NCI-H345 treated with DMSO at 0.1 percent for 48 hours (cell line): ENCODE results near the gene TPST2.

Experiments
- DNase-seq: peaks from one replicate; lab custom pipeline; 2025; ENCODE audit not compliant: unreplicated experiment; lab: John Stamatoyannopoulos, UW

The TPST2 gene

GRCh38 chr22:26503758-26504157 is 86.2 kb downstream of the TPST2 start:
- DNase-seq: no peak

- no peak for DNase-seq
Observed at GRCh38 chr22:26502688-26503561, 87.0 kb downstream of the TPST2 start.

- no peak for DNase-seq
Observed at GRCh38 chr22:26501996-26502395, 87.9 kb downstream of the TPST2 start.

GRCh38 chr22:26499188-26499703 is 90.7 kb downstream of the TPST2 start:
- no peak for DNase-seq

GRCh38 chr22:26496456-26496855 is 93.5 kb downstream of the TPST2 start:
- no peak for DNase-seq

GRCh38 chr22:26494506-26494905 is 95.4 kb downstream of the TPST2 start:
- no peak for DNase-seq

GRCh38 chr22:26492220-26492619 is 97.7 kb downstream of the TPST2 start:
- DNase-seq: no peak

- no peak for DNase-seq
Observed at GRCh38 chr22:26489447-26490036, 100.4 kb downstream of the TPST2 start.

GRCh38 chr22:26487996-26488395 is 101.9 kb downstream of the TPST2 start:
- DNase-seq: no peak

- DNase-seq: no peak
Observed at GRCh38 chr22:26486394-26486793, 103.5 kb downstream of the TPST2 start.

- DNase-seq: no peak
Observed at GRCh38 chr22:26485806-26486390, 104.0 kb downstream of the TPST2 start.

GRCh38 chr22:26485013-26485412 is 104.9 kb downstream of the TPST2 start:
- no peak for DNase-seq

- DNase-seq: no peak
Observed at GRCh38 chr22:26484360-26484706, 105.6 kb downstream of the TPST2 start.

GRCh38 chr22:26483439-26484359 is 106.2 kb downstream of the TPST2 start, which contains the start of the genes HPS4 and SRRD:
Gene HPS4 (minus strand): TSS chr22:26483783. CDS start chr22:26481762, 2,021 bp downstream.
Gene SRRD (plus strand): TSS chr22:26483877. CDS start chr22:26483891, 14 bp downstream.
- DNase-seq: peak; percentile 70

- DNase-seq: no peak
Observed at GRCh38 chr22:26483043-26483438, 106.9 kb downstream of the TPST2 start.

- DNase-seq: no peak
Observed at GRCh38 chr22:26482161-26482560, 107.8 kb downstream of the TPST2 start.

- no peak for DNase-seq
Observed at GRCh38 chr22:26481694-26482093, 108.2 kb downstream of the TPST2 start.

GRCh38 chr22:26481112-26481693 is 108.7 kb downstream of the TPST2 start:
- DNase-seq: no peak

GRCh38 chr22:26480611-26480932 is 109.4 kb downstream of the TPST2 start:
- no peak for DNase-seq

- no peak for DNase-seq
Observed at GRCh38 chr22:26479792-26480610, 109.9 kb downstream of the TPST2 start.
